Activated naive CD4-positive, alpha-beta T cell treated with Interleukin-2 at 50 U/mL for 16 hours (primary cell): ENCODE results near the gene ZNF576.
"Not testable (repeated sequence)": the region's sequence is repeated elsewhere in the genome, so short reads cannot be mapped to it uniquely, and the experiment has no call there.

ENCODE experiments used
- DNase-seq: peaks from one replicate; pipeline ENCODE4 v3.0.0-alpha.2; 2020

The ZNF576 gene

DNA sequence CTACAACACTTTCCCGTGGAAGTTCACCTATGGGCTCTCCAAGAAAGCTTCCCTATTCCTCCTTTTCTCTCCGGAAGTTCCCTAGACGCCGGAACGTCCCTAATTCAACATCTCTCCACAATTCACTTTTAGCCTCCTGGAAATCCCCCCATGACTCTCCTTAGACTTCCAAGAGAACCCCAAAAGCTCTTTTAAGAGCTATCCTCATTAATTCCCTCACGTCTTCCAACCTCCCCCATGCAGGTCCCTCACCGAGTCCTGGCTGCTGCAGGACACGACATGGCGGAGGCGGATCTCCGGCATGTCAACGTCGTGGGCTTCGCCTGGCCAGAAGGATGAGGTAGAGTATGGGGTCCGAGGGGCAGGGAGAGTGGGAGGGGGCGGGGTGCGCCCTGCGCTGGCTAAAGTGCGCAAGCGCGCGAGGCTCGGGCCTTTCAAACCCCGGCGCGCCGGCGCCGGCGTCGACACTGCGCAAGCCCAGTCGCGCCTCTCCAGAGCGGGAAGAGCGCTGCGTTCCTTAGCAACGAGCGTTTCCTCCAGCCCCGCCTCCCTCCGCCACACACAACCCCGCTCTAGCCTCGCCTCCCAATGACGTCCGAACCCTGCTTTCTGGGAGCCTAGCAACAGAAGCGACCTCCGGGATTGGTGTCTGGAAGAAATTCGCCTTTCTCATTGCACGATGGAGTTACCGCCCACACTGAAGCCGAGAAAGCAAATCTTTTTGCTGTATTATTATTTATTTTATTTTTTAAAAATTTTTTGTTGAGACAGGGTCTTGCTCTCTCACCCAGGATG, 21.0 kb upstream of the ZNF576 start, which contains the start of the genes PINLYP and XRCC1:
Gene PINLYP (plus strand): TSS at position 646 of the 795 bp plus-strand sequence. CDS start 1,391 bp downstream, outside the sequence.
Gene XRCC1 (minus strand): TSS at position 372 of the 795 bp plus-strand sequence. CDS start 69 bp downstream, at position 303.
- DNase-seq, result peak; percentile 95

DNA sequence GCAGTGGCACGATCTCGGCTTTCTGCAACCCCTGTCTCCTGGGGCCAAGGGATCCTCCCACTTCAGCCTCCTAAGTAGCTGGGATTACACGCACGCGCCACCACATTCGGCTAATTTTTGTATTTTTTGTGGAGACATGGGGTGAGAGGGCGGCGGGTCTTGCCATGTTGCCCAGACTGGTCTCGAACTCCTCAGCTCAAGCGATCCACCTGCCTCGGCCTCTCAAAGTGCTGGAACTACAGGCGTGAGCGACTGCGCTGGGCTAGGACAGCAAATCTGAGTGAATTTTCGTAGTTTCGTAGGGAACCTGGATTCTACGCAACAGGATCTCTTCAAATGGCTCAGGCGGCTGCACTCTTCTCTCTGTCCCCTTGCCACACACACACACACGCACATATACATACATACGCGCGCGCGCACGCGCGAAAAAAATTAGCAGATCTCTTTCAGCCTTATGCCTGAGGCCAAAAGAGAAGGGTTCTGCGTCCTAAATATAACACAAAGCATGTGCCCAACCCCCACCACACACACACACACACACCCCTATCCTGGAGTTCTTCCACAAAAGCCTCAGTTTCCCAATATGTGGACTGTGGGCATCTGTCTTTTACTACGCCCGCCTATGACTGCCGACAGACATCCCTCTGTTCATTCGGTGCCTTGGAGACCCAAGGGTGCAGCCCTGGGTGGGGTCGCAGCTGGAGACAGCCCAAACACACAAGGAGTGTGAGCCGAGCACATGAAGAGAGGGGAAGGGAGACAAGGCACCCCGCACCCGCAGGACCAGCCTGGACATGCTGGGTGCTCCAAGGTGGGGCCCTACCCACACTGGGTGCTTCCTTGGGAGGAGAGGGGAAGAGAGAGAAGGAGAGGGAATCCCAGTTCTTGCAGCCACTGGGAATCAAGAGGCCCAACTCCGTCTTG, 20.2 kb upstream of the ZNF576 start:
- DNase-seq, result no peak

DNA sequence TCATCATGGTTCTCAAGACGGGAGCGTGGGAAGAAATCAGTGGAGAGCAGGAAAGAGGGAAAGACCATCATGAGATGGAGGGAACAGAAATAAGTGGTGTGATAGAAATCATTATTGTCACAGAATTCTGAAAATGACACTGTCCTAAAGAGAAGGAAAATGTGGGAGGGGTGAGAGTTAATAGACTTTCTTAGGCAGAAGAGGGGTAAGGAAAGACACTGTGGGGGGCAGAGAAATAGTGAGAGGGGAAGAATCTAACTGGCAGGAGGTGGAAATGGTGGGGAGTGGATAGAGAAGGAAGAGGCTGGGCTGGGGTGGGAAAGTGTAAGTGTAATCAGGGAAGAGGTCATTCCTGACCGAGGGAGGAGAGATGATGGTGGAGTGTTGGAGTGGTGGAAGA, 17.6 kb upstream of the ZNF576 start:
- no peak for DNase-seq

DNA sequence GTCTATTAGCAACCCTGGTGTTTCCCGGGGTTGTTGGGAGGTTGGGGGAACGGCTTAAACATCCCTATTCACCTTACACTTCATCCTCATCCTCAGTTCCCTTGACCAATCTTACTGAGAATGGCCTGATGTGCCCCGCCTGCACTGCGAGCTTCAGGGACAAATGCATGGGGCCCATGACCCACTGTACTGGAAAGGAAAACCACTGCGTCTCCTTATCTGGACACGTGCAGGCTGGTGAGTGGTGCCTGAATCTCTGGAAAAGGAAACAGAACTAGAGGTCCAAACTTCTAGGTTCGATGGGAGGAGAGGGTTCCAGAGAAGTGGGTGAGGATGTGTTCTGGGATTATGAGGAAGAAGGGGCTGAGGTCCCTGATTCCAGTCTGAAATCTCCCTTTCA, 14.9 kb upstream of the ZNF576 start:
- DNase-seq, result no peak

DNA sequence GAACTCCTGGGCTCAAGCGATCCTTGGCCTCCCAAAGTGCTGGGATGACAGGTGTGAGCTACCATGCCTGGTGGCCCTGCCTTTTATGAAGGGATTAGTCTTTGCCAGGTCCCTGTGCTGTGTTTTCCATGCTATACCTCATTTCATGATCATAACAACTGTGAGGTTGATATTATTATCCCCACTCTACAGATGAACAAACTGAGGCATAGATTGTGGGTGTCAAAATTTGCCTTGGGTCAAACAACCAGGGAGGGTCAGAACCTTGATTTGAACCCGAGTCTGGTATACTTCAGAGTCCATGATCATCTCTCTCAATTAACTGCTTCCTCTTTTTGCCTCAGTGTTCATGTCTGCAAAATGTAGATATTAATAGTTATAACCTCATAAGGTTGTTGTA, 13.9 kb upstream of the ZNF576 start:
- no peak for DNase-seq

DNA sequence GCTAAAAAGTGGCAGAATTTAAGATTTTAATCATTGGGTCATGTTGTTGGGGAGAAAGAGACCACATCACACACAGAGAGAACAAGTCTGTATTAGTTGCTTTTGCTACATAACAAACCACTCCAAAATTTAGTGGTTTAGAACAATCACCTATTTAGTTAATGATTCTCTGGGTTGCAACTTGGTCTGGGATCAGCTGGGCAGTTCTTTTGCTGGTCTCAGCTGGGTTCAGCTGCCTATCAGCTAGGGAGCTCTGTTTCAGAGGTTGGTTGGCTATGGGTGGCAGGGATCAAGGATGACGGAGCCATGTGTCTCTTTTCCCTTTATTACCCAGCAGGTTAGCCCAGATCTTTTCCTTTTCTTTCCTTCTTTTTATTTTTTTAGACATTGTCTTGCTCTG, 11.9 kb upstream of the ZNF576 start:
- no peak for DNase-seq

DNA sequence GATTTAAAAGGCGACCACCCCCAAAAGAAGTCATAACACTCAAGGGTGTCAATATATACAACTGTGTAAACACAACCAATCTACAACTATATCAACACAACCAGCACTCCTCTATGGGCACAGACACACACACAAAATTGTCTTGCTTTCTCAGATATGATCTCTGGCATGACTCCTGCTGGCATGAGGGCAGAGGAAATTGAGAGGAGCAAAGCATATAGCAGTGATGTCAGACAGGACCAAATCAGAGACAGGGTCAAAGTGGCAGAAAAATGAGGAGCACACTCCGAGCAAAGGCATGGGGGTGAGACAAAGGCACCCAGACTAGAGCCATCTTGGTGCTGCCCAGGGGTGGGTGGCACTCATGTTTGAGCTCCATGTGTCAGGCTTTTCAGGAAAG, 10.0 kb upstream of the ZNF576 start:
- DNase-seq, result no peak

DNA sequence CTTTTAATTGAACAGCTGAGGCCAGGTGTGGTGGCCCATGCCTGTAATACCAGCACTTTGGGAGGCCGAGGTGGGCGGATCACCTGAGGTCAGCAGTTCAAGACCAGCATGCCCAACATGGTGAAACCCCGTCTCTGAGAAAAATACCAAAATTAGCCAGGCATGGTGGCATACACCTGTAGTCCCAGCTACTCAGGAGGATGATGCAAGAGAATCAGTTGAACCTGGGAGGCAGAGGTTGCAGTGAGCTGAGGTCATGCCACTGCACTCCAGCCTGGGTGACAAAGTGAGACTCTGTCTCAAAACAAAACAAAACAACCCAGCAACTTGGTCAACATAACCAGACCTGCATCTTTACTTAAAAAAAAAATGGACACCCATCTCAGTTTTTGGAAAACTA, 9.4 kb upstream of the ZNF576 start:
- not testable (repeated sequence) for DNase-seq

DNA sequence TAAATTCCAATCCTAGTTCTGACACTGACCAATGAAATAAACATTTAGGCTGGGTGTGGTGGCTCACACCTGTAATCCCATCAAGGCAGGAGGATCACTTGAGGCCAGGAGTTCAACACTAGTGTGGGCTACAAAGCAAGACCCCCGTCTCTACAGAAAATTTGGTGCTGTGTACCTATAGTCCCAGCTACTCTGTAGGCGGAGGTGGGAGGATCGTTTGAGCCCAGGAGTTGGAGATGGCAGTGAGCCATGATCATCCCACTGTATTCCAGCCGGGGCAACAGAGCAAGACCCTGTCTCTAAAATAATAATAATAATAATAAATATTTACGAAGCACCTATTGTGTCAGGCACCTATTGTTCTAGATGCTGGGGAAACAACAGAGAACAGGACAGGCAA, 7.1 kb upstream of the ZNF576 start:
- no peak for DNase-seq

DNA sequence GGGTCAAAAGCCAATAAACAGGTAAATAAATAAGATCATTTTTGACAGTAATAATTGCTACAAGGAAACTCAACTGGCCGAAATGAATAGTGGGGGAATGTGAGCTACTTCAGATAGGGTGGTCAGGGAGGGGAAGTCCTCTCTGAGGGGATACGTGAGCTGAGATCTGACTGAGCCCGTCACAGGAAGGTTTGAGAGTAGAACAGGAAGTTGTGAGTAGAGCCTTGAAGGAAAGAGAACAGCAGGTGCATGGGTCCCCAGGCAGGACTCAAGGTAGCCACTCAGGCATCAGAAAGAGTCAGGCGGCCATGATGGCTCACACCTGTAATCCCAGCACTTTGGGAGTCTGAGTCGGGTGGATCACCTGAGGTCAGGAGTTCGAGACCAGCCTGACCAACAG, 6.7 kb upstream of the ZNF576 start:
- DNase-seq, result no peak

DNA sequence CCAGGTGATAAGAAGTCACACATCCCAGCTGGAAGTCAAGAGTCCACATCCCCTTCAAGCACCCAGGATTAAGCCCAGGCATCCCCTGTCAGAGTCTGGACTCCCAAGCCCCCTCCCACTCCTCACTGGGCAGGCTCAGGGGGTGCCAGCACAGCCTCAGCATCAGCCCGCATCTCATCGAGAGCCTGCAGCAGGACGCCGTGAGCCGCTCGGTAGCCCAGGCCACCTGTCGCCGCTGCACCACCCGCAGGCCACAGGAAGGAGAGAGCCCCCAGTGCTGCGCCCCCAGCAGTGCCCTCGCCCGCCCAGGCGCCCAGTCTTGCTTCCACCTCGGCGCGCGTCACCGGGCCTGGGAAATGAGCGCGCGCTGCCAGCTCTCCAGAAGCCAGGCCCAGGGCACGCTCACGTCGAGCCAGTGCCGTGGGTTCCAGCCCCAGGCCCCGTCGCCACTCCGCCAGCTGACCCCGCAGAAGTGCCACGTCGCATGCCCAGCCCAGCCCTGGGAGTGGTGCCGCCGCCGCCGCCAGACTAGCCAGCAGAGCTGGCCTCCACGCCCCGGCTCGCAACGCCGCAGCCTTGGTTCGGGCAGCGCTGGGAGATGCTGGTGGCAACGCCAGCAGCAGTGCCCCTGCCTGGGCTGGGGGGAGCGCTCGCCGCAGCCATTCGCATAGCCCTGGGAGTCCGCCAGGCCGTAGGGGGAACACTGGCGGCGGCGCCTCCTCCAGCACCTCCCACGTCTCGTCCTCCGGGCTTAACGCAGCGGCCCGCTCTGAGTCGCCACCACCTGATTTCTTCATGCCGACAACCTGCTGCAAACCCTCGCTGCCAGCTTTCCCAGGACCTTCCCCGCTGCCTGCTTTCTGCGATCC, 4.3 kb upstream of the ZNF576 start:
- DNase-seq, result no peak

DNA sequence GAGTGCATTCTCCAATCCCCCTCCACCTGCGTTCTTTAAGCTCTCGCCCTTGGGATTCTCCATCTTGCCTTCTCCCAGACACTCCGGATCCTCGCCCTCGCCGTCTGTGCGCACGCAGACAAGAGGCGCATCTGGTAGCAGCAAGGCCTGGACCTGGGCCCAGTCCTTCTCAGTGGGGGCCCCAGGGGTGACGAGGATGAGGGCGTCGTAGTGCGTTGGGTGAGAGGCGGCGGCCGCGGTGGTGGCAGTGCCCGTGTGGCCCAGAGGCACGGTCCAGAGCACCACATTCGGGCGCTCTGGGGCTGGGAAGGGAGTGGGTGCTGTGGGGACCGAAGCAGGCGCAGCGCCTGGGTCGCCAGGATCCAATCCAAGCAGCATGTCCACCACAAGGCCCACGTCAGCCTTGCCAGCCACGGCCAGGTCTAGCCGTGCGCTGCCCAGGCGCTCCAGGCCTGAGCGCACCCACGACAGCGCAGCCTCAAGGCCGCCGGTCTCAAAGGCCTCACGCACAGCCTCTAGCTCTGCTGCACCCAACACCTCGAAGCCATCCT, 3.5 kb upstream of the ZNF576 start:
- DNase-seq, result no peak

DNA sequence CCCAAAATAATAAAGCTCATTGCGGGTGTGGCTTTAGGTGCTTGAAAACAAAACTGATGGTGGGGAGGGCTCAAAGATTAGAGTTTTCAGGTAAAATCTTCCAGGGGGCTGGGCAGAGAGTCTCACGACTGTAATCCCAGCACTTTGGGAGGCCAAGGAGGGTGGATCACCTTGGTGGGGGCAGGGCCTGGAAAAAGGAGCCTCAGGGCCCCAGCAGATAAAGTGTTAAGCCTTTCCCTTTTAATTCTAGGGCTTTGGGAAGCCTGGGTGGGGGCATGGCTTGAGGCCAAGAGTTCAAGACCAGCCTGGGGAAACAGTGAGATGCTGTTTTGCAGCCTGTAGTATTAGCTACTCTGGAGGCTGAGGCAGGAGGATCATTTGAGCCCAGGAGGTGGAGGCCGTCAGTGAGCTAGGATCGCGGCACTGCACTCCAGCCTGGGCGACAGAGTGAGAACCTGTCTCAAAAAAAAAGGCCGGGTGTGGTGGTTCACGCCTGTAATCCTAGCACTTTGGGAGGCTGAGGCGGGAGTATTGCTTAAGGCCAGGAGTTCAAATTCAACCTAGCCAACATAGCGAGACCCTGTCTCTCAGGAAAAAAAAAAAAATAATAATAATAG, 2.2 kb upstream of the ZNF576 start:
- DNase-seq, result no peak

DNA sequence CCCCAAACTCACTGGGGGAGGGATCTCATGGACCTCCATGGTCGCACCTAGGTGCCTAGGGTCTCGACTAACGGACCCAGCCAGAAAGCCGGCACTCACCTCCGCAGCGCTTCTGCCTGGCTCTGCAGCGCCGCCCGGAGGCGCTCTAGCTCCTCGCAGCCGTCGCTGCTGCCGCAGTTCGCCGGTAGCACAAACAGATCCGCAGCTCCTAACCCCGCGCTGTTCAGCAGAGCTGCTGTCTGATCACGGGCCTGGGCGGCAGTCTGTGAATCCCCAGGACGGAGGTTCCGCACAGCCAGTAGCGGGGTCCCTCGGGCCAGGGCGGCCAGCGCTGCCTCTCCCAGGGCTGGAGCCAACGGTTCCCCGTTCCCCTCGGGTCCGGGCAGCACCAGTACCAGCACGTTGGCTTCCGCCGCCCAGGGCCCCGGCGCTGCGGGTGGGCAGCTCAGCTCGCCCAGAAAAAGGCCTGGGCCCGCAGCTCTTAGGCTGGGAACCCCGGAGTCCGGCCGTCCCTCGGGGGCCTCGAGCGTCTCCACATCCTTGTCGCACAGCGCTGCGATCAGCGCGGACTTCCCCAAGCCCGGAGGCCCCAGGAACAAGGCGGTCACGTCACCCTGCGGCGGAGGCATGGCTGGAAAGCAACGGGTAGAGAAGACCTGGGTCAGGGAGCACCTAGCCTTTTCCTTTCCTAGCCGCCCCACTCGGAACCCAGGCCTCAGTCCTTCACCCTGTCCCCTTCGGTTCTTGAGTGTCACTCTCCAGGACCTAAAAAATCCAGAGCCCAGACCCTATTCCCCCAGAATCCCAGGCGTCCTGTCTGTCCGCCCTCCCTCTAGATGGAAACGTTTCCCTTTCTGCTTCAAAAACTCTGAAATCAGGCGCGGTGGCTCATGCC, 1.4 kb upstream of the ZNF576 start:
- peak; percentile 73 for DNase-seq

DNA sequence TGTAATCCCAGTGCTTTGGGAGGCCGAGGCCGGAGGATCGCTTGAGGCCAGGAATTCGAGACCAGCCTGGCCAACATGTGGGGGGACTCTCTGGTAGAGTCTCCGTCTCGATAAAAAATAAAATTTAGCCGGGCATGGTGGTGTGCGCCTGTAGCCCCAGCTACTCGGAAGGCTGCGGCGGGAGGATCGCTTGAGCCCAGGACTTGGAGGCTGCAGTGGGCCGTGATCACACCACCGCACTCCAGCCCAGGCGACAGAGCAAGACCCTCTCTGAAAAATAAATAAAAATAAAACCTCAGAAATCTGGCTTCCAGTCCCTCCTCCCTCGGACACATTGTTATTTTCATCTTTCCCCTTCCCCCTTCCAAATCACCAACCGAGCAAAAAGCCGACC, 793 bp upstream of the ZNF576 start:
- no peak for DNase-seq

DNA sequence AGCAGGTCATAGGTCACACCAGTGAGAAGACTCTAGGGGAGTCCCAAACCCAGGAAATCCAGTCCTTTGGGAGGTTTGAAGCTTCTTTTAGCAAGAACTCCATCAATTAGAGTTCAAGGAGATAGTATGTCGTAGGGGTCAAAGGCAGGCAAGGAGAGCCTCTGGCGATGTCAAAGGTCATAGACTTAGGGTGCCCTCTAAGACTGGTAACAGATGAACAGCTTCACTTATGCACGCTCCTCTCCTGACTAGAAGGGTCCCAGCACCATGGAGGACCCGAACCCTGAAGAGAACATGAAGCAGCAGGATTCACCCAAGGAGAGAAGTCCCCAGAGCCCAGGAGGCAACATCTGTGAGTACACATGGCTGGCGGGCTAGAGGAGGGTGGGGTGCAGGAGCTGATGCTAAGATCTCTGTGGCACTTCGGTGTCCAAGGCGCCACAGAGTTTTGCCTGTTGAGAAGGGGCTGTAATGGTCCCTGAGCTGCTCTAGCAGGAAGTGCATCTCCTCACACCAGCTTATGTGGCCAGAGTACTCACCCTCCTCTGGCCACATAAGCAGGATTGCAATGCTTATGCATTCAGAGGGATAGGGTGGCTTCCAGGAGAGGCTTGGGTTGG, 557 bp downstream of the ZNF576 start:
- no peak for DNase-seq

DNA sequence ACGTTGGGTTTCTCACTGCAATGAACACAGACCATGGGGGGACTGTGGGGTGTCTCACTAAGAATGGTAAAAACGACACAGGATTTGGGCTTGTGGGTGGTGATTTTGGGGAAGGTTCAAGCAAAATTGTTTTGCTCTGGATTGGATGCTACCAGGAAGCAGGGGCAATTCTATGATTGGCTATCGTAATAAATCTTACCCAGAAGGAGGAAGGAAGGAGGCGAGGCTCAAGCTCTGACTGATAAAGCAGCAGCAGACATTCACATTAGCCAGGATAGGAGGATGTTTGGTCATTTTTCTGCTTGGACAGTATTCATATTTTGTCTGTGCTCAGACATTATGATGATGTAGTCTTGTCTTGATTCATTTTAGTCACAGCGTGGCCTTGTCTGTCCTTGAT, 1.5 kb downstream of the ZNF576 start:
- no peak for DNase-seq

DNA sequence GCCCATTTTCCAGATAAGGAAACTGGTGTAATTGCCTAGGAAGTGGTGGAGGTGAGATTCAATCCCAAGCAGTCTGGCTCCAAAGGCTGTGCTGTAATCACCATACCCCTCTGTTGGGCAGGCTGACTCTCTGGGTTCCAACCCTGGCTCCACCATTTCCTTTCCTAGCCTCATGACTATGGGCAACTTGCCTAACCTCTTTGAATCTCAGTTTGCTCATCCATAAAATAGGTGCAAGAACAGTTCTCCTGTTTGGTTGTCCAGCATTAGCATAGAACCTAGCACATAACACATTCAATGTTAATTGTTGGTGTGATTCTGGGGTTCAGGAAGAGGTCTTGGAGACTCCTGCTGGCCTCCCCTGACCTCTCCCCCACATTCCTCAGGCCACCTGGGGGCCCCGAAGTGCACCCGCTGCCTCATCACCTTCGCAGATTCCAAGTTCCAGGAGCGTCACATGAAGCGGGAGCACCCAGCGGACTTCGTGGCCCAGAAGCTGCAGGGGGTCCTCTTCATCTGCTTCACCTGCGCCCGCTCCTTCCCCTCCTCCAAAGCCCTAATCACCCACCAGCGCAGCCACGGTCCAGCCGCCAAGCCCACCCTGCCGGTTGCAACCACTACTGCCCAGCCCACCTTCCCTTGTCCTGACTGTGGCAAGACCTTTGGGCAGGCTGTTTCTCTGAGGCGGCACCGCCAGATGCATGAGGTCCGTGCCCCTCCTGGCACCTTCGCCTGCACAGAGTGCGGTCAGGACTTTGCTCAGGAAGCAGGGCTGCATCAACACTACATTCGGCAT, 2.2 kb downstream of the ZNF576 start:
- no peak for DNase-seq

DNA sequence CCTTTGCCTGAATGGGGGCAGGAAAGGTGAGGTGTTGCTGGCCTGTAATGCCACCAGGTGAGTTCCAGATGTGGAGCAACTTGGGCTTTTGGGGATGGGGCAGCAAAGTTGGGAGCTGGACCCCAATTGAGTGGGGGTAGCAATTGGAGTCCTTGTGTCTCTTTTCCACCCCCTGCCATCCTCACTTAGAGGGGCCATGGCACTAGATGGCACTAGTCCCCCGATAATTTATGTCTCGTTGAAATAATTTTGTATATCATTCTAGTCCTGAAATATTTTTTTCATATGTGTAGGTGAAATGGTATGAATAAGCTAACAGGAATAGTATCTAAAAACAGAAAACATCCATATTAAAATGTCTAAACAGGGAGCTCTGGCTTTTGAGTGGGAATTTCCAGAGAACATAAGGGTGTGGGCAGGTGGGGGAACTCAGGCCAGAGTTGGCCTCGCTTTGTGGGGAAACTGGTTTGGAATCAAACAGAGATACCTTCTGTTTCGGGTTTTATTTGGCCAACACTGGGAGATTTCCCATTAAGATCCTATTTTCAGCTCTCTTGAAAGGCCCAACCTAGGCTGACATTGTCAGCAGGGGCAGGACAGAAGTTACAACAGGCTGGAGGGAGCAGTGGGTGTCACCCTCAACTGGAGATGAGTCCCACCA, 3.4 kb downstream of the ZNF576 start:
- DNase-seq, result no peak
